Hair follicle dermal papilla cell (primary cell): Measurements from ENCODE around the gene PRDM11. TPM values are rescaled to one million over a fixed set of nuclear protein-coding genes. Genes with fewer than 3 reads are reported as not detected.

Experiments
- total RNA-seq: library from RNA; depleted of rRNA; stranded (reverse); fragments of >200 nt; gene quantifications from 2 replicates; pipeline ENCODE4 v1.2.3, GENCODE V29; 2012

The PRDM11 gene
- 10.9 and 13.8 TPM in 2 replicates for total RNA-seq

GRCh38 chr11:45146072-45147016 lies at the start of gene PRDM11:
Gene PRDM11, plus strand, starts transcription at chr11:45146639. Its CDS starts 35,128 bp downstream, at chr11:45181767.

Other genes with a start within 250 kb of the PRDM11 start
- gene TP53I11, start 195.8 kb upstream of the PRDM11 start, total RNA-seq: 93.3 and 113 TPM in 2 replicates
- not detected in 2 replicates for gene SYT13, start 139.7 kb downstream of the PRDM11 start, total RNA-seq